GM13976 (cell line): ENCODE results near the gene COMMD10.

Source experiments
- DNase-seq: peaks from one replicate; pipeline ENCODE4 v3.0.0; 2012; ENCODE audit warnings: low spot score
- in situ Hi-C: fragments of 300-500 bp; cut with MboI; formaldehyde crosslinking; loops from one replicate; pipeline ENCODE4 v1.12.0; 2022; ENCODE audit warnings: low sequenced_read_pairs, mixed read lengths, inconsistent platforms; ENCODE audit not compliant: unreplicated experiment
- TF ChIP-seq, protein P1 (sequence below): IDR thresholded peaks from 2 replicates; pipeline ENCODE4 v1.5.1; 2012; ENCODE audit warnings: borderline replicate concordance, mild to moderate bottlenecking; ENCODE audit not compliant: insufficient read depth; ENCODE audit errors: extremely low read depth, missing control alignments, control extremely low read depth

The COMMD10 gene

DNA sequence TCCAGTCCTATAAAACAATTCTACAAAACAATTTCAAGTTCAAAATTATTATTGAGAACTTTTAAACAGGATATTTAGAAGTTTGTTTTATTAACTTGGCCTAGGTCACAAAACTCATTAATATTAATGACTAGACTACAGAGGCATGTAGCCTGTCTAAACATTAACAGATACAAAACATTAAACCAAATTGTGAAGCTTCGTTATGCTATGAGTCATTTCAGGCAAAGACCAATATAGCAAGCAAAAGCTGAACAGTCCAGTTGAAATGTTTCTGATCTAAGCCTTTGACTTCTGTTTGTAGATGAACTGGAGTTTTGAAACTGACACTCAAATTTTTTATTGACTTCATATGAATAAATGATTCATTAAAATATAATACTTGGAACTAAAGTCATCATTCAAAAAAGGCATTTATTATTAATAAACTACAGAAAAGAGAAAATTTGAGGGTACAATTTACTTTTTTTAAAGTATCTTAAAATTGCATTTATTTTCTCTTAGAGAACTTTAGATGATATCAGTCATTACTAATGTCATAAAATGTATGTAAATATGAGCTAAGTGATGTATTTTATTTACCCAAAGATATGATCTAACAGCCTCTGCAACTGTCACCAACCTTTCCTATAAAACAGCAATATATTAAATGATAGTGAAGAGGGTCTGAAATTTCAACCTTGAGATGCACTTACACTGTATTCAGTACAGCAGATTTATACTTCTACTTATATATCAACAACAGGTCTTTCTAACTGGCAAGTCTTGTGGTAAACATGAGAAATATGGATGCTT is 188.8 kb downstream of the COMMD10 start:
- in situ Hi-C loops = no loop called here
- peak; percentile 2 for DNase-seq
- TF ChIP-seq, protein P1, sequence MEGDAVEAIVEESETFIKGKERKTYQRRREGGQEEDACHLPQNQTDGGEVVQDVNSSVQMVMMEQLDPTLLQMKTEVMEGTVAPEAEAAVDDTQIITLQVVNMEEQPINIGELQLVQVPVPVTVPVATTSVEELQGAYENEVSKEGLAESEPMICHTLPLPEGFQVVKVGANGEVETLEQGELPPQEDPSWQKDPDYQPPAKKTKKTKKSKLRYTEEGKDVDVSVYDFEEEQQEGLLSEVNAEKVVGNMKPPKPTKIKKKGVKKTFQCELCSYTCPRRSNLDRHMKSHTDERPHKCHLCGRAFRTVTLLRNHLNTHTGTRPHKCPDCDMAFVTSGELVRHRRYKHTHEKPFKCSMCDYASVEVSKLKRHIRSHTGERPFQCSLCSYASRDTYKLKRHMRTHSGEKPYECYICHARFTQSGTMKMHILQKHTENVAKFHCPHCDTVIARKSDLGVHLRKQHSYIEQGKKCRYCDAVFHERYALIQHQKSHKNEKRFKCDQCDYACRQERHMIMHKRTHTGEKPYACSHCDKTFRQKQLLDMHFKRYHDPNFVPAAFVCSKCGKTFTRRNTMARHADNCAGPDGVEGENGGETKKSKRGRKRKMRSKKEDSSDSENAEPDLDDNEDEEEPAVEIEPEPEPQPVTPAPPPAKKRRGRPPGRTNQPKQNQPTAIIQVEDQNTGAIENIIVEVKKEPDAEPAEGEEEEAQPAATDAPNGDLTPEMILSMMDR = no peak

DNA sequence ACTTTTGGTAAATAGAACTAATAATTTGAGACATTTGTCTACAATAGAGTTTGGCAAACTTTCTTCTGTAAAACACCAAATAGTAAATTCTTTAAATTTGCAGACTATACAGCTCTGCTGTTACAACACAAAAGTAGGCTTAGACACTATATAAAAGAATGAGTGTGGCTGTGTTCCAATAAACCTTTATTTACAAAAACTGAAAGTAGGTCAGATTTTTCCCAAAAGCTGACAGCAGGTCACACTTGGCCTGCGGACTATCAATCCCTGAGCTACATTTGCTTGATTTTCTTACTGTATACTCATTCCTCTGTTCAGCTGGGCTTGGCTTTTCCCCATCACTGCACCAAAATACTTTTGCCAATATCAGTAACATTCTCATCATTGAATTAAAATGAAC is 189.4 kb downstream of the COMMD10 start:
- TF ChIP-seq, protein P1 = no peak
- in situ Hi-C loops = no loop called here
- DNase-seq = no peak

DNA sequence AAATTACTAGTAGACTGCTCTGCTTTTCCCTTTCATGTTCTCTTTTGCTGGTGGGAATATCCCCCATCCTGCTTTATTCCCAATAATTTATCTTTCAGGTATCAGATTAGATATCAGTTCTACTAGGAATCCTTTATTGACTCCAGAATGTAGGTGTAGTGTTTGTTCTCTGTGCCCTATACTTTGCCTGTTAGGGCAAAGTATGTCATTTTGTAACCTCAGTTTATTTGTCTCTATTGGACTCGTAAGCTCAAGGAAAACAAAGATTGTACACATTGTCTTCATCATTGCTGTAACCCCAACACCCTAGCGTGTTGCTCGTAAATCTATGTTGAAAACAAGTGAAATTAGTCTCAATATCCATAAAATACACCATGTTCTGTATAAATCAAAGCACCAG is 190.5 kb downstream of the COMMD10 start:
- DNase-seq = no peak
- TF ChIP-seq, protein P1 = no peak
- in situ Hi-C loops = no loop called here

DNA sequence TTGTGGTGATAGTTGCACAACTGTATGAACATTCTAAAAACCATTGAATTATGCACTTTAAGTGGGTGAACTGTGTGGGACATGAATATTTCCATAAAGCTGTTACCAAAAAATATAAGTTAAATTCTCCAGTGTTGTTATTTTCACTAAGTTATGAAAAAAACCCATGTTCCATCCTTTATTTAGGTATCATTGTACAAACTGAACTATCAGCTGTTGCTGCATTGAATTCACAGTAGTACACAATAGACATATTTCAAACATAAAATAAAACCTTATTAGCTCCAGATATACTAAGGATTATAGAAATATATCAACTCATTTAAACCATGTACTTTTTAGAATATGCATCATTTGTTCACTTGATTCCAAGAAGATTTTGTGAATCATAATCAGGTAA is 192.1 kb downstream of the COMMD10 start:
- DNase-seq = no peak
- in situ Hi-C loops = no loop called here
- TF ChIP-seq, protein P1 = no peak

DNA sequence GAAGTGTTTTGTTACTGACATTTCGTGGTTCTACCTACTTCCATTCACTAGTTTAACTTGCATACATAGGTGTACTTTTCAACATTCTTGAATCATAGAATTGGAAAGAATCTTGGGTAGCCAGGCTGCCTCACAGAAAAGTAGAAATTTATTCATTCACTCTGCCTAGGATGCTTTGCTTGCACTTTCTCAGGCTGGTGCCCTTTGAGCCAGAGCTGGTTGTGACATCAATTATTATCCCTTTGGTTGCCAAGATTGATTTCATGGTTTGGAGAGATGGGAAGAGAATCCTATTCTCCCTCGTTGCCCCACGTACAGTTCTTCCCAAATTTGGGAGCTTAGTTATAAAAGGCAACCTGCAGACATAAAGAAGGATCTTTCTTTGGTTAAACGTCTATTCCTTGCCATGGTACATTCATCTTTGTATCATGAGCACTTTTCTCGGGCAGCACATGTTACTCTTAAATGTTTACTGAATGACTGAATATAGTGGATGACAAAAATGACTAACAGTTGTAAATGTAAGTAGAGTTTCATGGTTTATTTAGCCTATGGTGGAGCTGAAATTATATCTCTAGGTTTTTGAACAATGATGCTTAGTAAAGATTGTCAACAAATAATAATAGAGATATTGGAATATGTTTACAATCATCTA is 195.5 kb downstream of the COMMD10 start:
- TF ChIP-seq, protein P1 = no peak
- no peak for DNase-seq
- in situ Hi-C loops = no loop called here

DNA sequence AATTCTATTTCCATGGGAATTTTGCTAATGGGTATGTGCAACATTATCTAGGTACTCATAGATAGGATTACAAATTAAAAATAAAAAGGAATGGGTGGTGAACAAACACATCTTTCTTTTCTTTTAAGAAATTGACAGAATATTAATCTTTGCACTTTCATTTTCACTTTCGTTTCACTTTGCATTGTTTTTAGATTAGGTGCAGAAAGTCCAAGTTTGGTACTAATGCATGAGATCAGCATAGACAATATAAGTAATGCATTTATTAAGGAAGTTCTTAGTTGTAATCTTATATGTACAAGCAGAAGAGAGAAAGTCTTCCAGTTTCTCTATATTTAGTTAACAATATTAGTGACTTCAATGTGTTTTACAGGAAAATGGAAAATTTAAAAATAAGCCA is 196.5 kb downstream of the COMMD10 start:
- in situ Hi-C loops = no loop called here
- TF ChIP-seq, protein P1 = no peak
- DNase-seq = no peak
